Activated T-helper 1 cell treated with anti-CD3 and anti-CD28 coated beads, Interleukin-12 subunit alpha, Interleukin-12 subunit beta, Interleukin-2, Interleukin-4 antibody, amounts not matched to agents 30 ng/mL and 10 ng/mL and 1 ng/mL, durations not matched to agents 14 hours and 24 hours and 36 hours (primary cell): ENCODE measurements around the gene PRPF8. TPM values are rescaled to one million over a fixed set of nuclear protein-coding genes. Genes with fewer than 3 reads are reported as not detected.

Experiments
- DNase-seq: peaks from one replicate; pipeline ENCODE4 v3.0.0; 2021; ENCODE audit warnings: low spot score
- H3K27ac Mint-ChIP-seq: one replicate; pipeline ENCODE4 v1.8.0; 2021; ENCODE audit warnings: mild to moderate bottlenecking, mixed read lengths
- H3K27me3 Mint-ChIP-seq: one replicate; pipeline ENCODE4 v1.8.0; 2022; ENCODE audit warnings: mild to moderate bottlenecking, moderate library complexity, mixed read lengths; ENCODE audit not compliant: insufficient read depth
- H3K36me3 Mint-ChIP-seq: one replicate; pipeline ENCODE4 v1.8.0; 2021; ENCODE audit warnings: low read depth, mixed read lengths
- H3K4me1 Mint-ChIP-seq: one replicate; pipeline ENCODE4 v1.8.0; 2021; ENCODE audit warnings: low read depth, mixed read lengths
- H3K4me3 Mint-ChIP-seq: one replicate; pipeline ENCODE4 v1.8.0; 2021; ENCODE audit warnings: mild to moderate bottlenecking, moderate library complexity, mixed read lengths
- H3K9me3 Mint-ChIP-seq: one replicate; pipeline ENCODE4 v1.8.0; 2021; ENCODE audit warnings: mixed read lengths
- intact Hi-C: fragments of 100-400 bp; cut with micrococcal nuclease; formaldehyde crosslinking; loops from one replicate; pipeline ENCODE4 v1.15.1; 2024
- total RNA-seq: library from RNA; stranded (reverse); gene quantifications from 2 replicates; pipeline ENCODE4 v1.2.3, GENCODE V29; 2022

The PRPF8 gene
- total RNA-seq: 405 and 410 TPM in 2 replicates

DNA sequence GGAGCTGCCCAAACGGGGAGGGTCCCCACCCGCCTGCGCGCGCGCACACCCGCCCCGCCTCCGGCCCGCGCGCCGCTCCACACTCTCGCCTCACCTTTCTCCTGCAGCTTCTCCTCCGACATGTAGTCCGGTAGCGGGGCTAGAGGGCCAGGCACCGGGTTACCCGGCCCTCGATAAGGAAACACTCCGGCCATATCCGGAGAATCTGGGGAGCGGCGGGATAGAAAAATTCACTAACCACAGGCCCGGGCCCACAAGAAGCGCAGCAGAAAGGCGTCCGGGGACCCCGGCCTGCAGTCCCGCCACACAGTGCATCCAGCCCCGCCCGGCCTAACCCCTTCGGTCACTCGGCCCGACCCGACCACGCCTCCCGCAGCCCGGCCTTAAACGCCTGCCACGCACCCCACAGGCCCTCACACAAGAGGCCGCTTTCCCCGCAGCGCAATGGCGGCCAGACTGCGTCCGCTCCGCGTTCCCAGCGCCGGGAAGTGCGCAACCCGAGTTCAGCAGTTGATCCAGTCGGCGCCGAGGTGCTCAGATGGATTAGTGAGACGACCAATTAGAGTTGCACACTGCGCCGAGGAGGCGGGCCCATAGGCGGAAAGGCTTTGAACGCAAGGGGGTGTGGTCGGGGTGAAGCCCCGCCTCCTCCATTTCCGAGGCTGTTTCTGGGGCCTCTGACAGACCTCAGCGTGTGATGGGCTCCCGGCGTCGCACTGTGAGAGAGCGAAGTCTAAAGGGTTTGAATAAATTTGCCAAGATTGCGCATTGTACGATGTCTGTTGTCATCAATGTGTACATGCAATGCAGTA is at the start of gene PRPF8:
Gene PRPF8, minus strand, starts transcription at position 490 of the 812 bp plus-strand sequence. Its CDS starts 296 bp downstream, at position 194.
- Mint-ChIP-seq H3K27ac (peak within 1 kb of the TSS; percentile 93), H3K4me1 (peaks cover 36% of the 10 kb centered on the region), H3K4me3 (peak within 1 kb of the TSS; percentile 97), H3K36me3 (peaks cover 48% of the 10 kb centered on the region), H3K9me3 (no peaks in the 10 kb centered on the region), H3K27me3 (no peaks in the 10 kb centered on the region)
- DNase-seq: peak; percentile 98
- intact Hi-C loops: loop anchor here (1.0 to 2.0 kb wide), 5 partner anchors 32 to 652 kb away; partner anchors contain the start of genes RILP, TSR1 and WDR81

DNA sequence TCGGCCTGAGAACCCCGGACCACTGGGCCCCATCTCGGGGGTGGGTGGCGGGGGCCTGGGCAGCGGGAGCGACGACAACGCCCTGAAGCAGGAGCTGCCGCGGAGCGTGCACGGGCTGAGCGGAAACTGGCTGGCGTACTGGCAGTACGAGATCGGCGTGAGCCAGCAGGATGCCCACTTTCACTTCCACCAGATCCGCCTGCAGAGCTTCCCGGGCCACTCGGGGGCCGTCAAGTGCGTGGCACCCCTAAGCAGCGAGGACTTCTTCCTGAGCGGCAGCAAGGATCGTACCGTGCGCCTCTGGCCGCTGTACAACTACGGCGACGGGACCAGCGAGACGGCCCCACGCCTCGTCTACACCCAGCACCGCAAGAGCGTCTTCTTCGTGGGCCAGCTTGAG is 49.1 kb upstream of the PRPF8 start:
- no peak for DNase-seq
- Mint-ChIP-seq H3K36me3 (peaks cover 23% of the 10 kb centered on the region), H3K4me3 (no peak overlapping the region), H3K9me3 (no peaks in the 10 kb centered on the region), H3K27ac (no peak overlapping the region), H3K27me3 (no peaks in the 10 kb centered on the region), H3K4me1 (peaks cover 14% of the 10 kb centered on the region)
- intact Hi-C loops: no loop called here

DNA sequence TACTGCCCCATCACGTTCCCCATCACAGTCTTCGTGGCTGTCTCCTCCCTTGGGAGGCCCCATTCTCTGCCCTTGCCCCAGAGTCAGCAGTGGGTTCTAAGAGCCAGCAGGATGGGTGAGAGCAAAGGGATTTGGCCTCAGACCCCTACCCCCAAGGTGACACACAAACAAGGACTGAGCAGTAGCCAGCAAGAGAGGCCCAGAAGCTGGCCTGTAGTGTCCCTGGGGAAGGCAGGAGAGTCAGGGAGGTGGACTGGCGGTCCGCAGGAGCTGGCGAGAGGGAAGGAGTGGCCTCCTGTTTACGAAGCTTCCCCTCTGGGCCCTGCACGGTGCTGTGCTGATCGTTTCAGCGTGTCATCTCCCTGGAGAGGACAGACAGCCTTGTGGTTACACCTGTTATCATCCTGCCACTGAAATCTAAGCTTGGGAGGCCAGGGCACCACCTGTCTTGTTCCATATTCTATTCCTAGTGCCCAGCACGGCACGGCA is 48.2 kb upstream of the PRPF8 start:
- Mint-ChIP-seq H3K36me3 (peaks cover 25% of the 10 kb centered on the region), H3K27ac (no peak overlapping the region), H3K4me3 (no peak overlapping the region), H3K27me3 (no peaks in the 10 kb centered on the region), H3K4me1 (peaks cover 21% of the 10 kb centered on the region), H3K9me3 (no peaks in the 10 kb centered on the region)
- DNase-seq: no peak
- intact Hi-C loops: no loop called here

DNA sequence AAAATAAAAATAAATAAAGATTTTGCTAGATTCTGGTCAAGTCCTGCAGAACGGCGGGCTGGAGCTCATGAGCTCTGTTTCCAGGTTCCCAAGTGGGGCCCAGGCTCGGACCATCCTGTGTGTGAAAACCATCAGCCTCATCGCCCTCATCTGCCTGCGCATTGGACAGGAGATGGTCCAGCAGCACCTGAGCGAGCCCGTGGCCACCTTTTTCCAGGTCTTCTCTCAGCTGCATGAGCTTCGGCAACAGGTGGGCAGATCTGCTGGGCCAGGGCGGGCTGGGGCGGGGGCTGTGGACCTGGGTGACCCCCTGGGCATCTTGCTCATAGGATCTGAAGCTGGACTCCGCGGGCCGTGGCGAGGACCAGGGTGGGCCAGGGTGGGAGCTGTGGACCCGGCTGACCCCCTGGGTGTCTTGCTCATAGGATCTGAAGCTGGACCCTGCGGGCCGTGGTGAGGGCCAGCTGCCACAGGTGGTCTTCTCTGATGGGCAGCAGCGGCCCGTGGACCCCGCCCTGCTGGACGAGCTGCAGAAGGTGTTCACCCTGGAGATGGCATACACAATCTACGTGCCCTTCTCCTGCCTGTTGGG is 47.7 kb upstream of the PRPF8 start:
- intact Hi-C loops: no loop called here
- Mint-ChIP-seq H3K9me3 (no peaks in the 10 kb centered on the region), H3K4me3 (no peak overlapping the region), H3K27me3 (no peaks in the 10 kb centered on the region), H3K27ac (no peak overlapping the region), H3K4me1 (peaks cover 21% of the 10 kb centered on the region), H3K36me3 (peaks cover 25% of the 10 kb centered on the region)
- no peak for DNase-seq

DNA sequence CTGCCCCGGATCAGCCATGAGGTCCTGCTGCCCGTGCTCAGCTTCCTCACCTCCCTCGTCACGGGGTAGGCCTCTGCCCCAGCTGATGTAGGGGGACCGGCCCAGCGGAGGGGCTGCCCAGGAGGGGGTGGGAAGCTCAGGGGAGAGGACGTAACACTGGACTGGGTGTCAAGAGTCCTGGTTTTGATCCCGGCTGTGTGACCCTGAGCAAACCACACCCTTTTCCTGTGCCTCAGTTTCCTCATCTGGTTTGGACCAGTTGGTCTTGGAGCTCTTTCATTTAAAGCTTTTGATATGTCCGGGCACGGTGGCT is 46.5 kb upstream of the PRPF8 start:
- intact Hi-C loops: no loop called here
- no peaks in the 10 kb centered on the region for H3K27me3 Mint-ChIP-seq
- H3K4me3 Mint-ChIP-seq: no peak overlapping the region
- peaks cover 13% of the 10 kb centered on the region for H3K4me1 Mint-ChIP-seq
- H3K27ac Mint-ChIP-seq: no peak overlapping the region
- H3K36me3 Mint-ChIP-seq: peaks cover 17% of the 10 kb centered on the region
- H3K9me3 Mint-ChIP-seq: no peaks in the 10 kb centered on the region
- no peak for DNase-seq

DNA sequence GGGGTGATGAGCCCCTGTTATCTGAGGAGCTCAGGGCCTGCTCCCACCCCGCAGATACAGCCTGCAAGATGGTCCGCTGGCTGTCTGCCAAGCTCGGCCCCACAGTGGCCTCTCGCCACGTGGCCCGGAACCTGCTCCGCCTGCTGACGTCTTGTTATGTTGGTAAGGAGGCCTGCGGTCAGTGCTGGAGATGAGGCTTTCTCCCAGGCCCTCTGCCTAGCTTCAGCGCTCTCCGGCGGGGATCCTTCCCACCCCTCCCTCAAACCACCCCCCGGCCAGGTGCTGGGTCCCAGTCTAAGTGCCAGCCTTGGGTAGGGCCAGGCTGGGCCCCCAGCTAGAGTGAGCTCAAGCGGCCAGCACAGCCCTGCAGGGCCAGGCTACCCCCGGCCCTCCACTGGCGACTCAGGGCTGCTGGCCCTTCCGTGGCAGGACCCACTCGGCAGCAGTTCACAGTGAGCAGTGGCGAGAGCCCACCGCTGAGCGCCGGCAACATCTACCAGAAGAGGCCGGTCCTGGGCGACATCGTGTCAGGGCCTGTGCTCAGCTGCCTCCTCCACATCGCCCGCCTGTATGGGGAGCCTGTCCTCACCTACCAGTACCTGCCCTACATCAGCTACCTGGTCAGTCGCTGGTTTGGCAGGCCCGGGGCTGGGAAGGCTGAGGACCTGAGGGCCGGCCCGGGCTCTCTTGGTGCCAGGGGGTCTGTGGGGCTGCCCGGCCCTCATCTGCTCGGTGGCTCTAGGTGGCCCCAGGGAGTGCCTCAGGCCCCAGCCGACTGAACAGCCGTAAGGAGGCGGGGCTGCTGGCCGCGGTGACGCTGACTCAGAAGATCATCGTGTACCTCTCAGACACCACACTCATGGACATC is 45.9 kb upstream of the PRPF8 start:
- Mint-ChIP-seq H3K36me3 (peaks cover 16% of the 10 kb centered on the region), H3K4me3 (no peak overlapping the region), H3K27me3 (no peaks in the 10 kb centered on the region), H3K27ac (no peak overlapping the region), H3K9me3 (no peaks in the 10 kb centered on the region), H3K4me1 (peaks cover 16% of the 10 kb centered on the region)
- intact Hi-C loops: no loop called here
- DNase-seq: no peak

DNA sequence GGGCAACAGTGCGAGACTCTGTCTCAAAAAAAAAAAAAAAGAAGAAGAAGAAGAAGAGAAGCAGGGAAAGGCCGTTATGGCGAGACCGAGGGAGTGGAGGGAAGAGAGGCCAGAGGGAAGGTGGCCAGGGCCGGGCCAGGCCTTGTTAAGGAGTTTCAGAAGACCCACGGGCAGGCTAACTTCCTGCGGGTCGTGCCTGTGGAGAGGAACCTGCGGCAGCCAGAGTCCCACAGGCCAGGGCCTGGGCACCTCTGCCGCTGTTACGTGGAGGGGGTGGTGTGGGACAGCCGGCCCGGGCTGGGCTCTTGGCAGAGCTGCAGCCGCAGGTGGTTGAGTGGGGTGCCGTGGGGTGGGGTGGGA is 45.3 kb upstream of the PRPF8 start:
- DNase-seq: no peak
- Mint-ChIP-seq H3K9me3 (no peaks in the 10 kb centered on the region), H3K27me3 (no peaks in the 10 kb centered on the region), H3K27ac (no peak overlapping the region), H3K36me3 (peaks cover 17% of the 10 kb centered on the region), H3K4me3 (no peak overlapping the region), H3K4me1 (peaks cover 18% of the 10 kb centered on the region)
- intact Hi-C loops: no loop called here

DNA sequence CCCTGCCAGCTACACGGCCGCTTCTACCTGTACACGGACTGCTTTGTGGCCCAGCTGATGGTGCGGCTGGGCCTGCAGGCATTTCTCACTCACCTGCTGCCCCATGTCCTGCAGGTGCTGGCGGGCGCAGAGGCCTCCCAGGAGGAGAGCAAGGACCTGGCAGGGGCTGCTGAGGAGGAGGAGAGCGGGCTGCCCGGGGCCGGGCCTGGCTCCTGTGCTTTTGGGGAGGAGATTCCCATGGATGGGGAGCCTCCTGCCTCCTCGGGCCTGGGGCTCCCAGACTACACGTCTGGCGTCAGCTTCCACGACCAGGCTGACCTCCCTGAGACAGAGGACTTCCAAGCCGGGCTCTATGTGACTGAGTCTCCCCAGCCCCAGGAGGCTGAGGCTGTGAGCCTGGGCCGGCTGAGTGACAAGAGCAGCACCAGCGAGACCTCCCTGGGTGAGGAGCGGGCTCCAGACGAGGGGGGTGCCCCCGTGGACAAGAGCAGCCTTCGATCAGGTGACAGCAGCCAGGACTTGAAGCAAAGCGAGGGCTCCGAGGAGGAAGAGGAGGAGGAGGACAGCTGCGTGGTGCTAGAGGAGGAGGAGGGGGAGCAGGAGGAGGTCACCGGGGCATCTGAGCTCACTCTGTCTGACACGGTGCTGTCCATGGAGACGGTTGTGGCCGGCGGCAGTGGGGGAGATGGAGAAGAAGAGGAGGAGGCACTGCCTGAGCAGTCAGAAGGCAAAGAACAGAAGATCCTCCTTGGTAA is 43.4 kb upstream of the PRPF8 start:
- no peak for DNase-seq
- H3K4me1 Mint-ChIP-seq: peaks cover 21% of the 10 kb centered on the region
- peak overlapping the region; percentile 45 for H3K4me3 Mint-ChIP-seq
- no peaks in the 10 kb centered on the region for H3K27me3 Mint-ChIP-seq
- intact Hi-C loops: no loop called here
- H3K9me3 Mint-ChIP-seq: no peaks in the 10 kb centered on the region
- H3K27ac Mint-ChIP-seq: no peak overlapping the region
- H3K36me3 Mint-ChIP-seq: peaks cover 13% of the 10 kb centered on the region

DNA sequence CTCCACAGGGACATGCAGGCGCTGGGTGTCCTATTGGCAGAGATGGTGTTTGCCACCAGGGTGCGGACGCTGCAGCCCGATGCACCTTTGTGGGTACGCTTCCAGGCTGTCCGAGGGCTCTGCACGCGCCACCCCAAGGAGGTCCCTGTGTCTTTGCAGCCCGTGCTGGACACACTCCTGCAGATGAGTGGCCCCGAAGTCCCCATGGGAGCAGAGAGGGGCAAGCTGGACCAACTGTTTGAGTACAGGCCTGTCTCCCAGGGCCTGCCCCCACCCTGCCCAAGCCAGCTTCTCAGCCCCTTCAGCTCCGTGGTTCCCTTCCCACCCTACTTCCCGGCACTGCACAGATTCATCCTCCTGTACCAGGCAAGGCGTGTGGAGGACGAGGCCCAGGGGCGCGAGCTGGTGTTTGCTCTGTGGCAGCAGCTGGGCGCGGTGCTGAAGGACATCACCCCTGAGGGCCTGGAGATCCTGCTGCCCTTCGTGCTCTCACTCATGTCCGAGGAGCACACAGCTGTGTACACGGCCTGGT is 42.7 kb upstream of the PRPF8 start:
- Mint-ChIP-seq H3K27me3 (no peaks in the 10 kb centered on the region), H3K4me1 (peaks cover 26% of the 10 kb centered on the region), H3K36me3 (peaks cover 13% of the 10 kb centered on the region), H3K27ac (no peak overlapping the region), H3K4me3 (no peak overlapping the region), H3K9me3 (no peaks in the 10 kb centered on the region)
- intact Hi-C loops: no loop called here
- no peak for DNase-seq

DNA sequence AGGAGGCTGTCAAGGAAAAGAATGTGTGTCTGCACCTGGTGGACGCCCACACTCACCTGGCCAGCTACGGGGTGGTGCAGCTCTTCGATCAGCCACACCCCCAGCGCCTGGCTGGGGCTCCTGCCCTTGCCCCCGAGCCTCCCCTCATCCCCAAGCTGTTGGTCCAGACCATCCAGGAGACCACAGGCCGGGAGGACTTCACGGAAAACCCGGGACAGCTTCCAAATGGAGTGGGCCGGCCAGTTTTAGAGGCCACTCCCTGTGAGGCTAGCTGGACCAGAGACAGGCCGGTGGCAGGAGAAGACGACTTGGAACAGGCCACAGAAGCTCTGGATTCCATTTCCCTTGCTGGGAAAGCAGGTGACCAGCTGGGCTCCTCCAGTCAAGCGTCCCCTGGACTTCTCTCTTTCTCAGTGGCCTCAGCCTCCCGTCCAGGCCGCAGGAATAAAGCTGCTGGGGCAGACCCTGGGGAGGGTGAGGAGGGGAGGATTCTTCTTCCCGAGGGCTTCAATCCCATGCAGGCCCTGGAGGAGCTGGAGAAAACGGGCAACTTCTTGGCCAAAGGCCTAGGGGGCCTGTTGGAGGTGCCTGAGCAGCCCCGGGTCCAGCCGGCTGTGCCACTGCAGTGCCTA is 42.1 kb upstream of the PRPF8 start:
- no peak for DNase-seq
- Mint-ChIP-seq H3K9me3 (no peaks in the 10 kb centered on the region), H3K27me3 (no peaks in the 10 kb centered on the region), H3K27ac (no peak overlapping the region), H3K36me3 (peaks cover 13% of the 10 kb centered on the region), H3K4me3 (no peak overlapping the region), H3K4me1 (peaks cover 26% of the 10 kb centered on the region)
- intact Hi-C loops: no loop called here

DNA sequence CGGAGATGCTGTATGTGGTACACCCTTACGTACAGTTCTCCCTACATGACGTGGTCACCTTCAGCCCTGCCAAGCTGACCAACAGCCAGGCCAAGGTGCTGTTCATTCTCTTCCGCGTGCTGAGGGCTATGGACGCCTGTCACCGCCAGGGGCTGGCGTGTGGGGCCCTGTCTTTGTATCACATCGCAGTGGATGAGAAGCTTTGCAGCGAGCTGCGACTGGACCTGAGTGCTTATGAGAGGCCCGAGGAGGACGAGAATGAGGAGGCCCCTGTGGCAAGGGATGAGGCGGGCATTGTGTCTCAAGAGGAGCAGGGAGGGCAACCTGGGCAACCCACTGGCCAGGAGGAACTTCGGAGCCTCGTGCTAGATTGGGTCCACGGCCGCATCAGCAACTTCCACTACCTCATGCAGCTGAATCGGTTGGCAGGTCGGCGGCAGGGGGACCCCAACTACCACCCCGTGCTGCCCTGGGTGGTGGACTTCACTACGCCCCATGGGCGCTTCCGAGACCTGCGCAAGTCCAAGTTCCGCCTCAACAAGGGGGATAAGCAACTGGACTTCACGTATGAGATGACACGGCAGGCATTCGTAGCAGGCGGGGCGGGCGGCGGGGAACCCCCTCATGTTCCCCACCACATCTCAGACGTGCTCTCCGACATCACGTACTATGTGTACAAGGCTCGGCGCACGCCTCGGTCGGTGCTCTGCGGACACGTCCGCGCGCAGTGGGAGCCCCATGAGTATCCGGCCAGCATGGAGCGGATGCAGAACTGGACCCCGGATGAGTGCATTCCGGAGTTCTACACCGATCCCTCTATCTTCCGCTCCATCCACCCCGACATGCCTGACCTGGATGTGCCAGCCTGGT is 41.2 kb upstream of the PRPF8 start:
- peak overlapping the region; percentile 83 for H3K4me3 Mint-ChIP-seq
- peaks cover 13% of the 10 kb centered on the region for H3K36me3 Mint-ChIP-seq
- peaks cover 28% of the 10 kb centered on the region for H3K4me1 Mint-ChIP-seq
- intact Hi-C loops: loop anchor here (2.0 kb wide), 1 partner anchor 41 kb away; the partner anchor contains the start of gene PRPF8
- no peak for DNase-seq
- no peaks in the 10 kb centered on the region for H3K27me3 Mint-ChIP-seq
- no peaks in the 10 kb centered on the region for H3K9me3 Mint-ChIP-seq
- peak overlapping the region; percentile 23 for H3K27ac Mint-ChIP-seq
